HL-60/S4 treated with retinoic acid at 250 ng/mL for 4 days and 3 days (cell line): ENCODE measurements around the gene TRAPPC3.

Experiments
- in situ Hi-C: fragments of 300-500 bp; cut with MboI; formaldehyde crosslinking; loops from 2 replicates; pipeline ENCODE4 v1.7.0; 2022; ENCODE audit warnings: low sequenced_read_pairs

Gene TRAPPC3

DNA sequence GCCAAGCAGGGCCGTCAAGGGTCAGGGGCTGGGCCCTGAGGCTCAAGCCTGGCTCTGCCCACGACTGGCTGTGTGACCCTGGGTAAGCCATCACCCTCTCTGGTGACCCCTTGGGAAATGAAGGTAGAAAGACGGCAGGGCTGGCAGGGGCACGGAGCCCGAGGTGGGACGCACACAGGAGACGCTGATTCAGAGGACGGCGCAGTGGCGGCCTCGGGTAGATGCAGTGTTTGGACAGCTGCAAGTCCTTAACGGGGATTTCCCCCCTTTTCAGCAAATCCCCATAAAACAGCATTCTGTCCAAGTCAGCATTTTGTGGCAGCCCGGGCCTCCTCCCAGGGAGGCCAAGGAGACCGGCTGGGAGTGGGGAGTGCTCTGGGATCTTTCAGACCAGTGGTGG, 41.0 kb downstream of the TRAPPC3 start:
- in situ Hi-C loops = loop anchor here (25.0 kb wide), 1 partner anchor 304 kb away; no protein-coding TSS in a partner anchor

GRCh38 chr1:36107394-36107793, 41.9 kb downstream of the TRAPPC3 start:
- in situ Hi-C loops = loop anchor here (25.0 kb wide), 1 partner anchor 305 kb away; no protein-coding TSS in a partner anchor

DNA sequence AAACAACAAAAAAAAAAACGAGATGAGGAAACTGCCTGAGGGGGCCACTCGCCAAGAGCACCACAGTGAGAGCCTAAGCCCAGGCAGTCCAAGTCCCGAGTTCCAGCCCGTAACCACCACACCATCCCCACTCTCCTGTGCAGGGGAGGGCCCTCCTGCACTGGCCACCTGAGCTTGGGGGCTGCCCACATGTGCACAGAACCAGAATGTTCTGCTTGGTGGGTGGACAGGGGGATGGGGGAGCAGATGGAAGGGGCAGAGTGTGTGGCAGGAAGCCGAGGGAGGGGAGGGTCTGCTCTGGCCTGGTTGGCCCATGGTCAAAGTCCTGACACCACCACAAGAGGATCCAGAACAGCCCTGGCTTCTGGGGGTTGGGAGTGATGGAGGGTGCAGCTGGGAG, 43.0 kb downstream of the TRAPPC3 start:
- in situ Hi-C loops = loop anchor here (25.0 kb wide), 1 partner anchor 306 kb away; no protein-coding TSS in a partner anchor

DNA sequence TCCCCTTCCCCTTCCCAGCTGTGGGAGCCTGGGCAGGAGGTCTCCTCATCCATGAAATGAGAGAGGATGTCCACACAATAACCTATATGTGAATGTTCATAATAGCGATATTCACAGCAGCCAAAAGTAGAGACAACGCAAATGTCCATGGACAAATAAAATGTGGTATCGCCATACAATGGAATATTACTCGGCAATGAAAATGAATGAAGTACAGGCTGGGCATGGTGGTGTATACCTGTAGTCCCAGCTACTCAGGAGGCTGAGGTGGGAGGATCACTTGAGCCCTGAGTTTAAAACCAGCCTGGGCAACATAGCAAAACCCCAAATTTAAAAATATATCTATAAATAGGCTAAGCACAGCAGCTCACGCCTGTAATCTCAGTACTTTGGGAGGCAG, 47.7 kb downstream of the TRAPPC3 start:
- in situ Hi-C loops = loop anchor here (25.0 kb wide), 1 partner anchor 311 kb away; no protein-coding TSS in a partner anchor

GRCh38 chr1:36100376-36100775, 48.9 kb downstream of the TRAPPC3 start:
- in situ Hi-C loops = loop anchor here (25.0 kb wide), 1 partner anchor 312 kb away; no protein-coding TSS in a partner anchor

GRCh38 chr1:36099681-36100341, 49.5 kb downstream of the TRAPPC3 start:
- in situ Hi-C loops = loop anchor here (25.0 kb wide), 1 partner anchor 312 kb away; no protein-coding TSS in a partner anchor

- in situ Hi-C loops = no loop called here
Measured at GRCh38 chr1:36098650-36099365, 50.5 kb downstream of the TRAPPC3 start.

DNA sequence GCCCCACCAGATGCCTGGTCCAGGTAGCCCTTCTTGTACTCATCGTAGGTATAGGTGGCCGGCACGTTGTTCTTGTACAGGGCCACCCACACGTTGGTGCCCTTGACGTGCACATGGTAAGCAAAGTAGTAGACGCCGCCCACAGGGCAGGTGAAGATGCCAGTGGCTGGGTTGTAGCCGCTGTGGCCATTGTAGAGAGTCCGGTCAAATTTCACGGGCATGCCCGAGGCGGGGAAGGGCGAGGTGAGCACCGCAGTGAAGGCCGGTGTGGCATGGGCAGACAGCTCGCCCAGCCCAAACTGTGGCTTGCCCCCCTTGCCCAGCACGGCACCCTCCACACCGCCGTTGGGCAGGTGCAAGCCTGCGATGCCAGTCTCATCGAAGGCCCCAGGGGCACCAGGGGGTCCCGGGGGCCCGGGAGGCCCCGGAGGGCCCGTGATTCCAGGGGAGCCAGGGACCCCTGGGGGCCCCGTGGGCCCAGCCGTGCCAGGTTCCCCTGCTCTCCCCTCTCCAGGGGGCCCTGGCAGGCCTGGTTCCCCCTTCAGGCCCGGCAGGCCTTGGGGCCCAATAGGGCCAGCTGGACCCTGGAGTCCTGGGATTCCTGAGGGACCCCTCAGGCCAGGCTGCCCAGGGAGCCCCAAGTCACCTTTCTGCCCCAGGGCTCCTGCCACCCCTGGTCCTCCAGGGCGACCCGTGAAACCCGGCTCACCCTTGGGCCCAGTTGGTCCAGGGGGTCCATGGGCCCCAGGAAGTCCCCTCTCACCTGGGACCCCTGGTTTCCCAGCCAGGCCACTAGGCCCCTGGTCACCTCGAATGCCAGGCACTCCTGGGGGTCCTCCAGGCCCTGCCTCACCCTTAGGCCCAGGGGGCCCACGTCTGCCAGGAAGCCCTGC, 51.3 kb downstream of the TRAPPC3 start:
- in situ Hi-C loops = no loop called here

DNA sequence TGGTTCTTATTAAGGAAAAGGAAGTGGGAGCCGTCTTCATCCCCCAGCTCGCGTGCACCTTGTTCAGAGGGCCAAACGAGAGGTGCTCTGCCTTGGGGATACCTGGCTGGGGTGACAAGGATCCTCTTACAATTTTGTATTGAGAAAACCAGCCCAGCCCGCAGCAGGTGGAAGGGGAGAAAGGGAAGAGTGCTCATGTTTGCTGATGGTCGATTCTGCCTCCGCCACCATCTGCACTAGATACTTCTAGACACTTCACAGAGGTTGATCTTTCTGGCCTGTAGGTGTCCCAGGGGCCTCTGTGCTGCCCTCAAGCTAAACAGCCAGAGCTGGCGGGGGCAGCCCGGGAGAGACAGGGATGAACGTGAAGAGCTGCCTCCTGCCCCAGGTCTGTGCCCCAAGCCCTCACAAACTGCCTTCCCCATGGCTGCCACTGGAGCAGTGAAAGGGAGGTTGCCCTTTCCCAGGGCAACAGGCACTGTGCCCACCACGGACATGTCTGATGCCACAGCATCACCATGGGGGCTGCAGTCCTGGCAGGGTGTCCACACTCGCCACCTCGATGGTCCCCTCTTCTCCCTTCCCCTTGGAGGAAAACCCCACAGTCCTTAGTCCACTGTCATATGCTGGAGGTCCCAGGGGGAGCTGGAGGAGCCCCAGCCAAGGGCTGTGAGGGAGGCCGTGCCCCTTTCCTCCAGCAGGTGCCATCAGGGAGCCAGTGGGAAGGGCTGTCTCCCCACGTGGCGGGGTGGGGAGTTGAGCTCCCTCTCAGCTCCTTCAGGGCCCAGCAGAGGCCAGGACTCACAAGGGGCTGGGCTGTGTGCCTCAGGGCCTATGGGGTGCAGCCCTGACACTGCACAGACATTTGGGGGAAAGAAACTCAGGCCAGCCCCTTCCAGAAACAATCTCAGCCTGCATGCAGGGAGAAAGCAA, 52.5 kb downstream of the TRAPPC3 start:
- in situ Hi-C loops = no loop called here

DNA sequence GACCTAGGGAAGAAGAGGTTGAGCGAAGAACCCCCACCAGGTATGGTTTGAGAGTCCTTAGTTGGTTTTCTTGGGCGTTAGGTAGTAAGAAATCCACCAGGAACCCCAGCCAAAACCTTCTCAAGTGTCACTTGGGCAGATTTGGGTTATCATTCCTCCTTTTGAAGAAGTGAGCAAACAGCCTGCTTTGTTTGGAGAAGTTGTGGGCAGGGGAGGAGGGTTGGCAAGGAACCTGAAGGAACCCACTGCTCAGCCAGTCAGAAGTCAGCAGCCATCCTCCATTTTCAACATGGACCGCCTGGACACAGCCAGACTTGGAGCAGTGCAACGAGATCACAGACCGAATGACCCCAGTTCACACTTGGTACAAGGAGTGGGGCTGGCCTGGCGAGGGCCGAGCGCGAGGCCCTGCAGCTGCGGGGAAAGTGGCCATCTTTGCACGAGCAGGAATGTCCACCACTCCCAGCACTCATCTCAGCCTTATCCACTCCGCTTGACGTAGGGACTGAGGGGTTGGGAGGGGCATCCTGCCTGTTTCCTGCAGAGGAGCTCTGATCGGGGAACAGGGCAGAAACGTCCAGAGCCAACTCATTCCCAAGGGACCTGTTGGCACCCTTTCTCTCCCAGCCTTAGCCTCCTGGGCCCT, 53.4 kb downstream of the TRAPPC3 start:
- in situ Hi-C loops = no loop called here

- in situ Hi-C loops = no loop called here
Measured at GRCh38 chr1:36094621-36095061, 54.6 kb downstream of the TRAPPC3 start.

- in situ Hi-C loops = no loop called here
Measured at GRCh38 chr1:36093929-36094328, 55.4 kb downstream of the TRAPPC3 start.

- in situ Hi-C loops = no loop called here
Measured at GRCh38 chr1:36093226-36093625, 56.1 kb downstream of the TRAPPC3 start.

GRCh38 chr1:36092798-36093185, 56.5 kb downstream of the TRAPPC3 start:
- in situ Hi-C loops = no loop called here

- in situ Hi-C loops = no loop called here
Measured at GRCh38 chr1:36092166-36092797, 57.0 kb downstream of the TRAPPC3 start.

DNA sequence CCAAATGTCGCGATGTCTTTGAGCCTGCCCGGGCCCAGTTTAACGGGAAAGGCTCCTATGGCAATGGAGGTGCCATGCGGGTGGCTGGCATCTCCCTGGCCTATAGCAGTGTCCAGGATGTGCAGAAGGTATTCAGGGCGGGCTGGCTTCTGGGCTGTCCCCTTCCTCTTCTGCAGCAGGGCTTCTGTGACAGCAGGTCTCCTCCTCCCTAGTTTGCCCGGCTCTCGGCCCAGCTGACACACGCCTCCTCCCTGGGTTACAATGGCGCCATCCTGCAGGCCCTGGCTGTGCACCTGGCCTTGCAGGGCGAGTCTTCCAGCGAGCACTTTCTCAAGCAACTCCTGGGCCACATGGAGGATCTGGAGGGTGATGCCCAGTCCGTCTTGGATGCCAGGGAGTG, 57.6 kb downstream of the TRAPPC3 start:
- in situ Hi-C loops = no loop called here

DNA sequence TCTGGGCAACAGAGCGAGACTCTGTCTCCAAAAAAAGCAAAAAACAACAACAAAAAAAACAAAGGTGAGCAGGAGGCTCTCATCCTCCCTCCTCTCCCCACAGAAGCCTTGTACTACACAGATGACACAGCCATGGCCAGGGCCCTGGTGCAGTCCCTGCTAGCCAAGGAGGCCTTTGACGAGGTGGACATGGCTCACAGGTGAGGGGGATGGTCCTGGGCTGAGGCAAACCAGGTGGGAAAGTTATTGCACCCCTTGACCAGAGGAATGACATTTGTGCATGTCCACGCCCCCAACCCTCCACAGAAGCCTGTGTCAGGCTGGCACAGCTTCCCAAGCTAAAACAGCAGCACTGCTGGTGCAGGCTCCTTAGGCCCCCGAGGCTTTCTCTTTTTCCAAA, 58.1 kb downstream of the TRAPPC3 start:
- in situ Hi-C loops = no loop called here

DNA sequence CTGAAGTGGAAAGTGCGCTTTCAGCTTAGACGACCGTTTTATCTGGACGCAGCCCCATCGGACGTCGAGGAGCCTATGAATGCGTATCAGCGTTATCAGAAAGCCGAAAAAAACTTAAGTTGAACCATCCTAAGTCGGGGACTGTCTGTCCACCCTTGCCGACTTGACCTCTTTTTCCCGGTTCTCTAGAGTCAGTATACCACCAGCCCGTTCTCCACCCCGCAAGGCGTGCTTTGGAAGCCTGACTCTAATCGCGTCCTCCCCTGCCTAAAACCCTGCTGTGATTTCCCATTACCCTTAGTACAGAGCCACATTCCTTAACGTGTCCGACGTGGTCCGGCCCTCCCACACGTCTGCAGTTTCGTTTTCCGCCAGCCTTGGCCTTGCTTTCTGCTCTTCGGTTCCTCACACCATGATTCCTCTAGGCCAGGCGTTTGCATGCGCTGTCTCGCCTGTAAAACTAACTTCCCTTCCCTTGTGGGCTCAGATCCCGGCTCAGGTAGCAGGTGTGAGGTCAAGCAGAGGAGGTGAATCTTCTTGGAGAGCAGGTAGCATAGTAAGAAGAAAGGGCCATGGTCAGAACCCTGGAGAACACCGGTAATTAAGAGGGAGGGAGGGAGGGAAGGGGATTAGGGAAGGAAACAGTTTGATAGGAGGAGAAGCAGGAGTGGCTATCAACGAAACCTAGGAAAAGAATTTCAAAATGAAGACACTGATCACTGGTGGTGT, 59.7 kb downstream of the TRAPPC3 start:
- in situ Hi-C loops = no loop called here
